Caki2 (cell line): Measurements from ENCODE around the gene CLECL1. TPM values are rescaled to one million over a fixed set of nuclear protein-coding genes. Genes with fewer than 3 reads are reported as not detected.
A peak's percentile ranks its signal among the peaks of the same experiment; 100 is the strongest.

ENCODE experiments used
- DNase-seq: peaks from one replicate; pipeline ENCODE4 v3.0.0-alpha.2; 2015; ENCODE audit warnings: low read depth
- in situ Hi-C: cut with HindIII; loops from 2 replicates; pipeline ENCODE4 v1.10.0; 2016; ENCODE audit warnings: low sequenced_read_pairs, low pct_unique_long_range_greater_than_20kb, mixed read lengths
- total RNA-seq: library from RNA; depleted of rRNA; stranded (reverse); fragments of >200 nt; shearing (Covaris generic); gene quantifications from 2 replicates; pipeline ENCODE4 v1.2.3, GENCODE V29; 2014; ENCODE audit warnings: low replicate concordance; rRNA removed

Gene CLECL1
- total RNA-seq: not detected in 2 replicates

- no peak for DNase-seq
- in situ Hi-C loops: no loop called here
These were observed at the start of gene CLECL1 for GRCh38 chr12:9732921-9733461. Gene CLECL1 (minus strand): TSS chr12:9733097.

DNA sequence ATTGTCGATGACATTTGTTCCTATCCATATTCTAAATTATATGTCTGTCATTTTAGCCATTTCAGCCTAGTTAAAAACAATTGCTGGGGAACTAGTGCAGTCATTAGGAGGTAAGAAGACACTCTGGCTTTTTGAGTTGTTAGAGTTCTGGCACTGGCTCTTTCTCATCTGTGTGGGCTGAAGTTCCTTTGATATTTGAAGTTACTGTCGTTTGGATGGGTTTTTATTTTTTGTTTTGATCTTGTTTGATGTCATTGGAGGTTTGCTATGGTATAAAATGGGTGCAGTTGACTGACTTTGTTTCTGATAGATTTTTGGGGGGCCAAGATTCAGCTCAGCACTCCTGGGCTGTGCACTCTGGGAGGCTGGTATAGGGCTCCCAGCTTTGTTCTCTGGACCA lies 48.5 kb upstream of the CLECL1 start:
- no peak for DNase-seq
- in situ Hi-C loops: no loop called here

DNA sequence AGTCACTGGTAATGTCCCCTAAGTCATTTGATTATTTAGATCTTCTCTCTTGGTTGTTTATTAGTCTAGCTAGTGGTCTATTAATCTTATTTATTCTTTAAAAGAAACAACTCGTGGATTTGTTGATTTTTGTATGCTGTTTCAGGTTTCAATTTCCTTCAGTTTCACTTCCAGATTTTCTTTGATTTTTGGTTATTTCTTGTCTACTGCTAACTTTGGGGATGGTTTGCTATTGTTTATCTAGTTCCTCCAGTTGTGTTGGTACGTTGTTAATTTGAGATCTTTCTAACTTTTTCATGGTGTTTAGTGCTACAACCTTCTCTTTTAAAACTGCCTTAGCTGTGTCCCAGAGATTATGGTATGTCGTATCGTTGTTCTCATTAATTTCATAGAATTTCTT lies 46.3 kb upstream of the CLECL1 start:
- DNase-seq: no peak

GRCh38 chr12:9776781-9777180 lies 43.9 kb upstream of the CLECL1 start:
- DNase-seq: no peak
- in situ Hi-C loops: no loop called here

More for the DNA sequence above, 46.3 kb upstream of the CLECL1 start:
- in situ Hi-C loops: no loop called here

GRCh38 chr12:9773216-9773877 lies 40.5 kb upstream of the CLECL1 start:
- in situ Hi-C loops: no loop called here
- no peak for DNase-seq

- in situ Hi-C loops: no loop called here
- no peak for DNase-seq
These were observed 30.1 kb upstream of the CLECL1 start for GRCh38 chr12:9763025-9763424.

GRCh38 chr12:9762369-9762768 lies 29.5 kb upstream of the CLECL1 start:
- no peak for DNase-seq
- in situ Hi-C loops: no loop called here

- DNase-seq: no peak
These were observed 28.5 kb upstream of the CLECL1 start for GRCh38 chr12:9761419-9761781.

GRCh38 chr12:9760699-9761418 lies 28.0 kb upstream of the CLECL1 start, which contains the start of gene CD69:
Gene CD69 (minus strand): TSS chr12:9760901. CDS start chr12:9760820, 81 bp downstream.
- in situ Hi-C loops: no loop called here
- peak; percentile 79 for DNase-seq

More at GRCh38 chr12:9761419-9761781, 28.5 kb upstream of the CLECL1 start:
- in situ Hi-C loops: no loop called here

GRCh38 chr12:9760120-9760519 lies 27.2 kb upstream of the CLECL1 start:
- in situ Hi-C loops: no loop called here
- DNase-seq: no peak

DNA sequence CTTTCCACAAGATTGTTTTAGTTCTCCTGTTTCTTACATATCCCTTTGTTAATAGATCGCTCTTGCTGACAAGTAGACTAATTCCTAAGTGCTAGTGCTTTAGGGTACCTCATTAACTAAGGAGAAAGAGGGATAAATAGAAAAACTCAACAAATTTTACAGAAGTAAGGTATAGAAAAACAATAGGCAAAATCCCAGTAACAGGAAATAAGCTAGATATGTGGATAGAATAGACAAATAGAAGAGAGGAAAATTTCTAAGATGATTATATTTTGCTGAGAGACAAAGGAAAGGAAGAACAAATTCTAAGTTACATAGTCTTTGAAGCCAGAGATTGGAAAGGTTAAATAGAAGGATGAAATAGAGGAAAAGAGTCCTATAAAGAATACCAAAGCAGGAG lies 26.8 kb upstream of the CLECL1 start:
- in situ Hi-C loops: no loop called here

GRCh38 chr12:9758119-9758518 lies 25.2 kb upstream of the CLECL1 start:
- DNase-seq: no peak
- in situ Hi-C loops: no loop called here

More for the DNA sequence above, 26.8 kb upstream of the CLECL1 start:
- no peak for DNase-seq

GRCh38 chr12:9757433-9758025 lies 24.6 kb upstream of the CLECL1 start:
- in situ Hi-C loops: no loop called here
- no peak for DNase-seq

DNA sequence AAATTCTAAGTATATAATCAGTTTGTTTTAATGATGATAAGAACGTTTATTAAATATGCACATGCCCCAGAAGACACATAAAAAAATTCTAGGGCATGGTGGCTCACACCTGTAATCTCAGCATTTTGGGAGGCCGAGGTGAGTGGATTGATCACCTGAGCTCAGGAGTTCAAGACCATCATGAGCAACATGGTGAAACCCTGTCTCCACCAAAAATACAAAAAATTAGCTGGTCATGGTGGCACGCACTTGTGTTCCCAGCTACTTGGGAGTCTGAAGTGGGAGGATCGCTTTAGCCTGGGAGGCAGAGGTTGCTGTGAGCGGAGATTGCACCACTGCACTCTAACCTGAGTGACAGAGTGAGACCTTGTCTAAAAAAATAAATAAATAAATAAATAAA lies 23.8 kb upstream of the CLECL1 start:
- no peak for DNase-seq
- in situ Hi-C loops: no loop called here

GRCh38 chr12:9756170-9756569 lies 23.3 kb upstream of the CLECL1 start:
- DNase-seq: no peak
- in situ Hi-C loops: no loop called here

- in situ Hi-C loops: no loop called here
- DNase-seq: no peak
These were observed 22.7 kb upstream of the CLECL1 start for GRCh38 chr12:9755567-9755966.

- in situ Hi-C loops: no loop called here
- DNase-seq: no peak
These were observed 22.1 kb upstream of the CLECL1 start for GRCh38 chr12:9755035-9755434.

DNA sequence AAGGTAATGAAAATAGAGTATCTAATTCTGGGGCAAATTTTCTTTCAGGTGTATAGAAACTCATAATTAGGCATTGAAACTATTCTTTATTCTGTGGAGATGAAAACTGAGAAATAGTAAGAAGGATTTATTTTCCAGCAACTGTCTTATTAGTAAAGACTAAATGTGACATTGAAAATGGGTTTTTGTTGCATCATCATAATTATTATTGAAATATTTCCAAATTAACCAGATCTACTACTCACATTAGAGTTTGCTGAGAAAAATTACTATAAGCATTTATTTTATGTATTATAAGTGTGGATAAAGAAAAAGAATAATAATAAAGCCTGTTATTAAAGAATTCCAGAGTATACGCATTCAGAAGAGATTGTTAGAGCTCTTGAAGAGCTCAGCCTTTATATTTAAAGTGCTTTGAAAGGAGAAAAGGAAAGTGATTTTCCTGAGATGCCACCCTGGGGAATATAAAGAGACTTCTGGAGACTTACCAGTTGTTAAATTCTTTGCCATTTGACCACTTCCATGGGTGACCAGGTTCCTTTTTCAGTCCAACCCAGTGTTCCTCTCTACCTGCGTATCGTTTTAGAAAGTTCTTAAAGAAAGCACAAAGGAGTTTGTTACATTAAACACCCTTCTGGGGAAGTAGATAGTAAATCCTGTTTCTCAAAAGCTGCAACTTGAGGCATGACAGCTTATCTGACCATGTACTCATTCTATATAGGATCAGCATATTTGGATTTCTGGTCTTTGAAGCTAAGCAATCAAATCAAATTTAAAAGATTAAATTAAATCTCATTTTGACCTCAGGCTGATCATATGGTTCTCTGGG lies 21.4 kb upstream of the CLECL1 start:
- DNase-seq: no peak
- in situ Hi-C loops: no loop called here
